CD4-positive, alpha-beta T cell treated with Interleukin-21 for 1 hour (primary cell): Measurements from ENCODE around the gene RGS3.

ENCODE experiments used
- DNase-seq: peaks from one replicate; pipeline ENCODE4 v3.0.0-alpha.2; 2020

RGS3 gene

DNA sequence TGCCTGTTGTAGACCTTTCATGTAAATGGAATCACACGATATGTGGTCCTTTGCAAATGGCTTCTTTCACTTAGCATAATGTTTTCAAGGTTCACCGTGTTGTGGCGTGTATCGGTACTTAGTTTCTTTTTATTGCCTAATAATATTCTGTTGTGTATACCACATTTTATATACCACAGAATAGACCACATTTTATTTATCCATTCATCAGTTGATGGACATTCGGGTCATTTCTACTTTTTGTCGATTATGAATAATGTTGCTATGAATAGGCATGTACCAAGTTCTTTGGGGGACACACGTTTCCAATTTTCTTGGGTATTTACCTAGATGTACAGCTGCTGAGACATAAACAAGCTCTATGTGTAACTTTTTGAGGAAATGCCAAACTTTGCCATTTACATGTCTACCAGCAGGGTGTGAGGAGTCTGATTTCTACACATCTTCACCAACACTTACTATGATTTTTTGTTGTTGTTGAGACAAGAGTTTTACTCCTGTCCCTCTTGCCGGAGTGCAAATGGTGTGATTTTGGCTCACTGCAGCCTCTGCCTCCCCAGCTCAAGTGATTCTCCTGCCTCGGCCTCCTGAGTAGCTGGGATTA lies 144.7 kb downstream of the RGS3 start:
- no peak for DNase-seq

DNA sequence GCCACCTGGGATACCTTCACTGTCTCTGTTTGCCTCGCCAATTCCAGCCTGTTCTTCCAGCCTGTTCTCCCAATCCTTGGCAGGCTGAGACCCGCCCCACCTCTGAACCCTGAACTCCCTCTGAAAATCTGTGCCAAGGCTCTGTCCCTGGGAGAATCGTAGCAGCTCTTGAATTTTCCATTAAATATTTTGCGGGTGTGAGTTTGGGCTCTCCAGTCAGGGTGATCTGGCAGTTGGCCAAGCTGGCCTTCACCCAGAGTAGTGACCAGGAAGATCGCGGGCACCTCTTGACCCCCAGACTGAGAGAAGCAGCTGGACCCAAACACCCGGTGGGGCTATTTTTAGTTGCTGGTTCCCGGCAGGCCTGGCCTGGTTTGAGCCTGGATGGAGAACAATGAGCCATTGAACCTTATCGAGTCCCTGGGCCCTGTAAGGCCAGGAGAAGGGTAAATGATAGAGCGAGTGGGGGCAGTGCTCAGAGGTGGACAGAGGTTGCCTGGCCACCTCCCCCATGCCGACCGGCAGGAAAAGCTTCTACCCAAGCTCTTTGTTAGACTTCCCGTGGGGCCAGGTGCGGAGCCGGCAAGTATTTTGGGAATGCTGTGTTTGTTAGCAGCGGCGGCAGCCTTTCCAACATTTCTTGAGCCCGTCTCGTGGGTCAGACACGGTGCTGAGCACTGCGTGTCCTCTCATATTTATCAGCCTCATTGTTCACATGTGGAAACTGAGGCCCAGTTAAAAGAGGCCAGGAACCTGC lies 146.2 kb downstream of the RGS3 start:
- DNase-seq = no peak

DNA sequence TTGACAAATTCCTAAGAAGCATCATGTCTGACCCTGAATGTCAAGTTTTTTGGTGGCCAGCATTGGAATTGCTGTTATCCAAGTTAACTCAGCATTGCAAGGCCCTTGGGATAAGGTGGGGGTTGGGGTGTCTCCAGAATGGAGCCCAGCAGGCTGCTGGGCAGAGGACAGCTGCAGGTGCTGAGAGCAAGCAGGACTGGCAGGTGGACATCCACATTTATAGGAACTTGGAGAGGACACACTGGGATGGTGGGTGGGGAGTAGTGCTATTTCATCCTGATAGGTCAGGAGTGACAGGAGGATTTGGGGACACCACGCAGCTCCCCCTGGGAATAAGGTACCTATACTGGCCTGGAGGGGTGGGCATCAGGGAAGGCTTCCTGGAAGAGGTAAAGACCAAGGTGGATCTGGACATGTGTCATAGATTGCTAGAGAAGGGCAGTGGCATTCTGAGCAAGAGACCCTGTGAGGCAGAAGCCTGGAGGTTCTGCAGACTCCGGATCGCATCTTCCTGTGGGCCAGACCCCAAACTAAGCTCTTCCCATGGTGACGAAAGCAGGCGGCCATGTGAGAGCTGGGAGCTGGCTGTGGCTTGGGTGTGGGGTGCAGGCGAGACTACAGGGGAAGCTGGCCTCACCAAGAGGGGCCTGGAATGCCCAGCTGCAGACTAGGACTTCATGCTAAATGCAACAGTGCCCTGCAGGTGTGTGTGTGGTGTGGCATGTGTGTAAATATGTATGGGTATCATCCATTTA lies 148.1 kb downstream of the RGS3 start:
- DNase-seq = no peak

DNA sequence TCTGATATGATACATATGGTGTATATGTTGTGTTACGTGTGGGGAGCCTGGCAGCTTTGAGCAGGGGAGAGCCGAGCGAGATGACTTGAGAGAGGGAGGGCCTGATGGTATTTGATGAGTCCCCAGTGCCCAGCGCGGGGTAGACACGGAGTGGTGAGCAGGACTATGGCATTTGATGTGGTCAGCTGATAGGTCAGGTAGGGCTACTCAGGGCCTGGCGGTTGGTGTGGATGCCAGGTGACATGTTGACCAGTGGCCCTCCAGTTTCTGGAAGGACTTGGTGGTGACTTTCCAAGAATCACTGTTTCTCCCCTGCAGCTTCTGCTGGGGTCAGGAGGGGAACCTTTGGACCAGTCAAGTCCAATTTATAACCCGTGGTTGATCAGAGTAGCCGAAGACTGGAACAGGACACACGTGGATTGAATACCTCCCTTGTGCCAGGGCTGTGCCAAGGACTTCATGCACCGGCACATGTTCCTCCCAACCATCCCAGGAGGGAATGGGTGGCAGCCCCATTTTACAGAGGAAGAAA lies 148.8 kb downstream of the RGS3 start:
- no peak for DNase-seq

DNA sequence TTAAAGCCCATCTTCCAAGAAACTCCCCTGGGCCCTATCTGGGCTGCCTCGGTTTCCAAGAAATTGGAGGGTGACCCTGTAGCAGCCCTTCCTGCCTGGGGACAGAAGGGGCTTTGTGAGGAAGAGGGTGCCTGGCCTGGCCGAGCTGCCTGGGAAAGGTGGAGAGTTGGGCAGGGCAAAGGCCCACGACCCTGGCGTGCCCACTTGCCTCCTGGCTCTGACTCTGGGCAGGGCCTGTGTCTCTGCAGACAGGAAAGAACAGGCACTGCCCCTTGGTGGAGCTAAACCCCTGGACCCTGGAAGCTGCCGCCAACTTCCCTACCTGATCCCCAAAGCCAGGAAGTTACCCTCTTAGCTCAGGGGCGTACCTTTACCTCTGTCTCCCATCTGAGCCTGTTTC lies 149.3 kb downstream of the RGS3 start:
- no peak for DNase-seq

DNA sequence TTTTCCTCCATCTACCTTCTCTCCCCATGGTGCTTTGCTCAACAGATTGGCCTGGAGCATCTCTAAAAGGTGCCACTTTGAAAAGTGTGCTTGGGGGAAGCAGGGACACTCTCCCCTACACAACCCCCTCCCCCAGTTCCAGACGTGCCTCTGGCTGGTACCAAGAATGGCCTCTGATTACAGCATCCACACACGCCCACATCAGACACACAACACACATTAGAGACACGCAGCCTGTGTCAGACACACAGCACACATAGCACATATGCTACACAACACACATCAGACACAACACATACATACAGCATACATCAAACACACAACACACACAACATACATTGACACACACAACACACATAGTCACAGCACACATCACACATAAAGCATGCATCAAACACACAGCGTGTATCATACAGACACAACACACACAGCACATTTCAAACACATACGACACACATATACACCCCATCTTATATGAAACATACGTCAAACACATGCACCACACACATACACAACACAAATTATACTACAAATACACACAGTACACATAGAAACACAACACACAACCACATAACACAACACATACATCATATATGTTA lies 150.4 kb downstream of the RGS3 start:
- no peak for DNase-seq

DNA sequence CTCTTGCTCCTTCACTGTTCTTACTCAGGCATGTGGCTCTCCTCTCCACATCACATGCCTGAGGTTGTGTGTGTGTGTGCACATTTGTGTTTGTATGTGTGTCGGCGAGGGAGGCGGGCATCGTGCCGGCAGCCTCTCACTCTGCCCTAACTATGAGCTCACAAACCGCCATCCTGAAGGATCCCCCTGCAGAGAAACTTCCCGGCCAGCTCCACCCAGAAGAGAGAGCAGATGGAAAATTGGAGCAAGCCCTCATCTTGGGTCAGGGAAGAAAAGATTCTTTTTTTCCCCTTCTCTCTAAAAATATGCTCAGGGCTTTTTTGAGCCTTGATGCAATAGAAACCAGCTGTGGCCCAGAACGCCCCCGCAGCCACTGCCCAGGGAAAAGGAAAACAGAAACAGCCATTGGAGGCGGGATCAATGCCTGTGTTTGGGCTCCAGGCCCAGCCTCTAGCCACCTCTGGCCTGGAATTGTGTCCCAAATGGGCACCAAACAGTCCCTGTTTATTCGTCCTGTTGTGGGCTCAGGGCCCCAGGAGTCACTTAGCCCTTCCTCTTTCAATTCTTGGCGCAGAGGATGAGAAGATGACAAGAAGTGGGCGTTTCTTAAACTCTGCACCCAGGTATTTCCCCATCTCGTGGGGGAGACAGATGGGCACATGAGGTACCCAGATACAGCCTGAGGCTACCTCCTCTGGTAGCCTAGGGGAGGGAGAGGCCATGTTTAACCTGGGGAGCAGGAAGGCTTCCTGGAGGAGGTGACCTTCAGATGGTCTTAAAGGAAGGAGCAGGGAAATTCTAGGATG lies 151.5 kb downstream of the RGS3 start:
- DNase-seq = no peak

DNA sequence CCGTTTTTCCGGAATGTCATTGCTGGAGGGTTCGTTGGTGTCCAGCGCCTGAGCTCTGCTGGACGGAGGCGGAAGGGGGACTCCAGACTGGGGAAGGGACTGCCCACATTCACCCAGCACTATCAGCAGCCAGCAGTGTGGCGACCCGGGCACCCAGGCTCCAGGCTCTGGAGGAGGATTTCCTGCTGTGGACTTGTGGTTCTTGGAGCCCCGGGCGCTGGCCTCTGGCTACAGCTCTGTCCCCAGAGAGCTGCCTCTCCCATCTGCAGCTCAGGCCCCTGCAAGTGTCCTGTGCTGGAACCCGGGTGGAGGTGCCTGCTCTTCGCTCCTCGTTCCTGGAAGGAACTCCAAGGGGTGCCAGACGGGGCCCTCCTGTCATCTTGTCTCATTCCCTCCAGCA lies 152.6 kb downstream of the RGS3 start:
- no peak for DNase-seq

DNA sequence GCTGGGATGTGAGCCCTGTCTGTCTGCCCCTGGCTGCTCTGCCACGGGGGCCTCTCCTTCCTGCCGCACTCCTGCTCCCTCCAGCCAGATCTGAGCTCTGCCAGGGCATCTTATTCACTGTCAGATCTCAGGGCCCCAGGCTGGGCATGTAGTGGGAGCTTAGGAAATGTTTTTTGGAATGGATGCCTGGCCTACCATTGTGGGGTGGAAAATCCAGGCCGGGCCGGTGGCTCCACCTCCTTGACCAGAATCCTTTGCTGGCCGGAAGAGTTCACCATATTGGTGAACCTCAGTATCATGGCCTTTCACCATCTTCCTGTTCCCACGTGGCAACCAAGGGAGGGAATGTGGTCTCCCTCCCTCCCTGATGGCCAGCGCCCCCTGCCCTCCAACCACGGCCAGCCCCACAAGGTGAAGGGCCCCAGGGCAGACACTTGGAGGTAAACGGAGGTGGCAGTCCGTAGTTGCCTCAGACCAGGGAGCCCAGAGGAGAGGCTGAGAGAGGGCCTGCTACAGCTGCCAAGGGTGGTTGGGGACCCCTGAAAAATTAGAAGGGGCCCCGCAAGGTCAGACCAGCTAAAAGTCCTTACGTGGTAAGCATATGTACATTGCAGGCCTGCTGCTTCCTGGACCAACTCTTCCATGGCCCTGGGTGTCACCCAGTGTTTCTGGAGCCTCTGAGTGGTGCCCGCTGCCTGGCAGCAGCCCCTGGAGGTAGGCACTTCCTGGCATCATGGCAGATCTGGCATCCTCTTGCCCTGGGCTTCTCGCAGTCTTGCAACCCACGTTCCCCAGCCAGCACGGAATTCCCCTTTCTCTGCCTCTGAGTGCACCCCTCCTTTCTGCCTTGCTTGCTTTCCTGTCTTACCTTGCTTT lies 153.3 kb downstream of the RGS3 start:
- DNase-seq = no peak

DNA sequence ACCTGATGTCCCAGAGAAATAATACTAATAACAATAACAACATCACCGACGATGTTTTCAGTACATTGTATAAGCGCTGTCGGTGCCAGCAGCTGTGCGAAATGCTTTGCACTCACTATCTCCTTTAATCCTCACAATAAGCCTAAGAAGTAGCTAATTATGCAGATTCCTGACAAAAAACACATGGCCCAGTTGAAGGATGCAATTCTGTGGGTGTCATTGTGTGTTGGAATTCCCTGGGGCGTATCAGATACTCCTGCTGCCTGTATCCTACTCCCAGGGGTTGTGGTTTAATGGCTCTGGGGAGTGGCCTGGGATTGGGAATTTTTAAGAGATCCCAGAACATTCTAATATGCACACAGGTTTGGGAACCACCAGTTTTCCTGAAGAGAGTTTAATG lies 154.0 kb downstream of the RGS3 start:
- DNase-seq = no peak

DNA sequence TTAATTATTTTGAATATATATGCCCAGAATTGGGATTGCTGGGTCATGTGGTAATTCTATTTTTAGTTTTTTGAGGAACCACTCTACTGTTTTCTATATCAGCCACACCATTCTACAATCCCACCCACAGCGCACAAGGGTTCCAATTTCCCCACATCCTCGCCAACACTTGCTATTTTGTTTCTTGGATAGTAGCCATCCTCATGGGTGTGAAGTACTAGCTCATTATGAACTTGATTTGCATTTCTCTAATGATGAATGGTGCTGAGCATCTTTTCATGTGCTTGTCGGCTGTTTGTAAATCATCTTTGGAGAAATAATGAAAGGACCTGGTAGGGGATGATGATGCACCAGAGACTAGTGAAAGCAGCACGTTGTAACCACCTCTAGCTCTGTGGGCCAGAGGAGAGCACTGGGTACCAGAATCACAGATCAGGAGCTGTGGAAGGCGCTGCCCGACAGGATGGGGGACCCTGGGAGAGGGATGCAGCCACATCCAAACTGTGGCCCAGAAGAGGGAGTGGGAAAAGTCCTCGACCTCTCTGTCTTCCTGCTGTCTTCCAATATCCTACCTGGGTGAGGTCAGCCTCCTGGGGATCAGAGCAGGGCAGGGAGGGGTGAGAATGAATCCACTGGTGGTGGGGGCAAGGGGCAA lies 155.4 kb downstream of the RGS3 start:
- no peak for DNase-seq

DNA sequence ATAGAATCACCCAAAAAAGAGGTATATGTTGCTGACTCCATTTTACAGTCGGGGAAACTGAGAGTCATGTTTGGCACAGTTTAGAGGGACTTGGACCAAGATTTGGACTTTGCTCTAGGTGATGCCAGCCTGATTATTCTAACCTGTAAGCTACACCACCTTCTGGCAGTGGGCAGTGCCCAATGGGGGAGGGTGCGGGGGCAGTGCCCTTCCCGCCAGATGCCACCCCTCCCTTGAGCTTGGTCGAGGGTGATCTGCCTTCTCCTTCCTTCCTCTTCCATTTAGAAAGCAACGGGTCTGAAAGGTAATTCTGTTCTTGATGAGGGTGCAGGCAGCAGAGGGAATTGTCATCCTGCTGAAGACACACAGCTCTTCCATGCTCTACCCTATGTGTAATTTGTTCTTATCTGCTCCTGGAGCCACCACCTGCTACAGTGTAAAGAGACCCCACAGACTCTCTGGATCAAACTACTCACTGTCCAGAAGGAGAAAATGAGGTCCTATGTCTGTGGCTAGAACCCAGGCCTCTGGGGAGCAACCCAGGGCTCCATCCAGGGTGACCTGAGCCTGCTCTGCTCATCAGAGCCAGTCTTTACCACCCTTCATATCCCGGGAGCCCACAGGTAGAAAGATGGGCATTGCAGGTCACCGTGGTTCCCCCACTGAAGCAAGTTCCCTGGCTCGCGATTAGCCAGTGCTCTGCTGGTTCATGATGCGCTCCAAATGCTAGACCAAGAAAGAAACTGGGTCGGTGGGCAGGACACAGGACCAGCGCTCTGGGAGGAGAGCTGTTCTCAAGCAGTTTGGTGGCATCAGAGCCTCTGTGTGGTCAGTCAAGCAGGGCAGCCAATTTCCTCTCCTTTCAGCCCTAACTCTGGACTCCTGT lies 156.2 kb downstream of the RGS3 start:
- no peak for DNase-seq

DNA sequence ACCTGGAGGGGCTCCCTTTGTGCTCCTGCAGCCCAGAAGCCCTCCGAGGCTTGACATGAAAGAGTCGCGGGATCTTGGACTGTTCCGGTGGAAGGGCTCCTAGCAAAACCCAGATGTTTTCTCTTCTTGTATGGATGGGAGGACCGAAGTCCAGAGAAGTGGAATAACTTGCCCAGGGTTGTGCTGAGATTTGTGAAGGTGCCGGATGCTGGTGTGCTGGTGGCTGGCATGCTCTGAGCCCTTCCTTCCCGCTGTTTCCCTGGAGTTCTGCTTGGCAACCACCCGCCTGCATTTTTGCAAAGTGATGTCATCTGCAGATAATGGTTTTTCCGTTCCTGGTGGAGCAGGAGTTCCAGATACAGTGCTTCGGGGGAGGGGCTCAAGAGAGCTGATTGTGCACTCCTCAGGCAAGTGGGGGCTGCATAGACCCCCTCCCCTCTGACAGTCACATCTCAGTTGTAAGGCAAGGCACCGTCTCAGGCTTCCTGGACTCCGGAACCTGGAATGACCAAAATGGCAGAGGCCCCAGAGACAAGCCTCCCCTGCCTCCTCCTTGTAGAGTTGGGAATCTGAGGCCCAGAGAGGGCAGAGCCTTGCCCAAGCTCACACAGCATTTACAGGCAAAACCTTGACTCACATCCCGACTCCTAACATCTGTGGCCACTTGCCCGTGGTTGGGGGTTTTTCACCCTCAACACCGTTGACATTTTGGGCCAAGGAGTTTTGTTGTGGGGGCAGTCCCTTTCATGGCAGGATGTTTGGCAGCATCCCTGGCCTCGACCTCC lies 157.0 kb downstream of the RGS3 start:
- no peak for DNase-seq

DNA sequence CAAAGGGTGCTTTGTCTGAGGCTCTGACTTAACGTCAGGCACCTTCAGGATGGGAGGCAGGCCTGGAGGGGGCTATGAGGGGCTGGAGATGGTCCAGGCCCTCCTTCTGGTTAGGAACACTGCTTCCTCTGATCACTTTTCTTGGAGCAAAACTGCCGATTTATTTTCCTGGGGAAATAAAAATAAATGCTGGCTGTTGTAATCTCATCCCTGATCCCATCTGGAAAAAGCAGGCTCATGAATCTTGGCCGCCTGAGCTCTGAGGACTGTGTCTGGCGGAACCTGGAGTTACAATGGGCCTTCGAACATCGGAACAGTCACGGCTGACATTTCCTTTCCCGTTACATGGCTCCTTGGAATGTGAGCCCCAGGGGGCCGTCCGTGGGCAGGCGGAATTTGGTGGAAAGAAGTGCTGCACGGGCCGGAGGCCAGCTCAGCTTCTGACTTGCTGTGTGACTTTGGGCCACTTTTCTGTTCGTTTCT lies 157.8 kb downstream of the RGS3 start:
- no peak for DNase-seq

DNA sequence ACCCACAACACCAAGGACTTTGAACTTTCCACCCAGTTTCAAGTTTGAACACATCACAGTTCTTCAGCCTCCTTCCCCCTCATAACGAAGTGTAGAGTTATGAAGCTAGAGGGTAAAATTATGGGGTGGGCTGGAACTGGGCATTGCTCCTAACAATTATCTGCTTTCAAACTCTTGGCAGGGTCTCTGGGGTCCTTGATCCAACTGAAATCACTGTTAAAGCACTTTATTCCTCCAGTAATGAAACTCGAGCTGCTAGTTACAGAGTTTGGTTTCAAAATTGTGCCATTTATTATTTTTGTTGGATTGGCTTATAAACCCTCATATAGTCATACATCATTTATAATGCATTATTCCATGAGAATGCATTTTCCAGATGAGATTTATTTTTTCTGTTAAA lies 158.5 kb downstream of the RGS3 start:
- no peak for DNase-seq

DNA sequence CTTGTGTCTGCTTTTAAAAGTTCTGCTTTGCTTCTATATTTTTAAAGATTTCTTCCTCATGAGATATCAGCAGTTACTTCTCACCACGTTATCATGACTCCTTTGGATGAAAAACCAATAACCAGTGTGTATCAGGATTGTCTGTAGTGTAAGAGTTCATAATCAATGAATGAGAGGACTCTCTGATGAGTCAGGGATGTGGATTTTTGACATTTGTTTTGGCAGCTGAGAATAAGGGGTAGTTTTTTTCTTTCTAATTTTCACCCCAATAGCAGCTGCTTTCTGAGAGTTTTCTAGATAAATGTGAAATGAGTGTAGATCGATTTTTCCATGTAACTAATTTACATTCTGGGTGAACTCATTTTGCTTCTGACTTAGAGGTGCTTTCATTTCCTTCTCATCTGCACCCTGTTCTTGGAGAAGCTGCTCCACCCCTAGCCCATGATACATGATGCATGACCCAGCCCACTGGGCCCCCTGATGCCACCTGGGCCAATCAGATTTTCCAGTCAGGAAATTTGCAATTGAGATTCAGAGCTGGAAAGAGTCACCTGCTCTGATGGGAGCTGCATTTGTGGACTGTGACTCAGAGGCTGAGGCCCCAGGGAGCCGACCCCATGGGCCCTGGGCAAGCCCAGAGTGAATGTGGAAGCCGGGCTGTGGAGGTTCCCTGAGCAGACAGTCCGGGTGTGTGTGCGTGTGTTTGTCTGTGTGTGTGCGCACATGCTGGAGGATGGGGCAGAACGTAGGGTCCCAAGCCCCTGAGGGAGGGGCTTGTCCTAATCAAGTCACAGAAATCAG lies 159.3 kb downstream of the RGS3 start:
- DNase-seq = no peak

DNA sequence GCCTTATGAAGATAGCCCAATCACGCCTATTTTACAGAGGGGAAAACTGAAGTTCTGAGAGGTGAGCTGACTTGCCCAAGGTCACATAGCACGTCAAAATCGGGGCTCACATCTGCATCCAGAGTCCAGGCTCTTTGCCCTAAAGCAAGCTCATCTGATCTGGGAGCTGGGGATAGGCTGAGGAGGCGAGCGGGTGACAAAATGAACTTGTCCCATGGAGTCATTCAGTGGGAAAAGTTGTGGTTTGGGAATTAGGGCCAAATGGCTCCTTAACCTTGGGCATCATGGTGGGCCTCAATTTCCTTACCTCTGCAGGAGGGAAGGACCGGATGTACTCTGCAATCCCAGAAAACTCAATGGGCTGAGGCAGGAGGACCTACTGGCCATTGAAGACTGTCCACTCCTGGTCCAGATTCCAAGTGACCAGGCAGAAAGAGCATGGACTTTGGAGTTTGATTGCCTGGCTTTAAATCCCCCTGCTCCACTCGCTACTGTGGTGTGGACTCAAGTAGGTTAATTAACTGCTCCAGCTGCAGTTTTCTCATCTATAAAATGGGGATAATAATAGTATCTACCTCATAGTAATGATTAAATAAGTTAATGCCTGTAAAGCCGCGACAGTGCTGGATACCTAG lies 160.4 kb downstream of the RGS3 start:
- no peak for DNase-seq

DNA sequence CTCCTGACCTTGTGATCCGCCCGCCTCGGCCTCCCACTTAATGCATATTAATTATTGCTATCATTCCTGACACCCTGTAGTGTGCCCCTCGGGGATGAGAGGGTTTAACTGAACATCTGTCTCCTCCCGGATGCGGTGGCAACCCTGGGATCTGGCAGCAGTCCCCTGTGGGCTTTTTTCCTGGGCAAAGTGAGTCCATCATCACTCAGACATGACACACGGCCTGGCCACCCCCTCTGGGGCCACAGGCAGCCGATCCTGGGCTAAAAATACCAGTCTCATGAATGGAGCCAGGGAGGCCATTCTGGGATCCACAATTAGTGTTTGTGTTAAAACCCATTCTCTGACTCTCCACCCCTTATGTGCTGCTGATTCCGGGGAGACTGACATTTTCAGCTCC lies 161.2 kb downstream of the RGS3 start:
- no peak for DNase-seq
